HepG2 (cell line): ENCODE data around the gene FOLR2. TPM values are rescaled to one million over a fixed set of nuclear protein-coding genes. Genes with fewer than 3 reads are reported as not detected.
A peak's percentile ranks its signal among the peaks of the same experiment; 100 is the strongest.

ENCODE experiments used
- ATAC-seq: fragments of 200-7000 bp; cut with Tn5 transposase; 3 replicates; pipeline ENCODE4 v1.9.1; 2020; ENCODE audit warnings: mild to moderate bottlenecking, moderate library complexity
- BruUV-seq: library from RNA; stranded (reverse); fragments of 400-500 nt; replicated peaks from 2 replicates; lab custom pipeline; 2021; lab: Mats Ljungman, UMichigan
- CTCF ChIA-PET: fragments of 300-600 bp; formaldehyde crosslinking; extraction: SDS; loops from one replicate; lab custom pipeline; 2021; ENCODE audit warnings: low total read pairs, inconsistent platforms, low intra/inter-chr PET ratio; lab: Yijun Ruan, JAX
- POLR2A ChIA-PET: fragments of 350-600 bp; sonication (Branson Sonifier 250); formaldehyde crosslinking; loops from one replicate; lab custom pipeline; 2020; ENCODE audit warnings: antibody characterized with exemption, inconsistent platforms; lab: Yijun Ruan, JAX
- DNase-seq: peaks from one replicate; pipeline ENCODE4 v3.0.0-alpha.2; 2015; ENCODE audit warnings: low spot score
- FAIRE-seq: peaks from 3 replicates; lab custom pipeline; 2011; peaks lifted over from hg19 to GRCh38; lab: Jason Lieb, UNC
- H2AFZ ChIP-seq: one replicate; pipeline ENCODE4 v1.6.1; 2011; ENCODE audit warnings: low read length, inconsistent platforms
- H3K27ac ChIP-seq: fragments of 300-600 bp; 3 replicates; pipeline ENCODE4 v1.8.0; 2011; ENCODE audit warnings: mixed run types, mild to moderate bottlenecking, mixed read lengths, low read length, inconsistent platforms; ENCODE audit not compliant: insufficient read depth; ENCODE audit errors: extremely low read length
- H3K27me3 ChIP-seq, 2 experiments: fragments of 200-600 bp in 1 of 2; 2 replicates in 1 of 2; 3 replicates in 1 of 2; pipeline versions ENCODE4 v1.6.0 to v1.8.0; 2011; ENCODE audit warnings: low read length in 2 of 2, mild to moderate bottlenecking in 2 of 2, moderate library complexity in 2 of 2, inconsistent platforms in 1 of 2; ENCODE audit not compliant: insufficient read depth in 2 of 2, control insufficient read depth in 1 of 2
- H3K36me3 ChIP-seq, 2 experiments: fragments of 200-600 bp in 1 of 2; replicated peaks in 1 of 2; 2 replicates in 1 of 2; 3 replicates in 1 of 2; pipeline versions ENCODE4 v1.5.1 to v1.8.0; 2011; ENCODE audit warnings: low read length in 2 of 2, inconsistent platforms in 1 of 2; ENCODE audit not compliant: insufficient read depth in 2 of 2, control insufficient read depth in 1 of 2
- H3K4me1 ChIP-seq: 2 replicates; pipeline ENCODE4 v1.5.1; 2012; ENCODE audit warnings: low read length, inconsistent platforms; ENCODE audit not compliant: insufficient read depth
- H3K4me2 ChIP-seq: 2 replicates; pipeline ENCODE4 v1.6.0; 2011; ENCODE audit warnings: low read depth, low read length, inconsistent platforms
- H3K4me3 ChIP-seq, 3 experiments: fragments of 200-600 bp in 1 of 3; sonication (generic), shearing (Covaris generic) in 1 of 3; replicated peaks in 1 of 3; 2 replicates each; pipeline ENCODE4 v1.5.1; 2011 to 2016; ENCODE audit warnings: low read length in 3 of 3, inconsistent platforms in 2 of 3, low read depth in 2 of 3, mild to moderate bottlenecking in 2 of 3, control low read depth in 1 of 3, mixed read lengths in 1 of 3; ENCODE audit not compliant: insufficient read depth in 1 of 3
- H3K79me2 ChIP-seq: one replicate; pipeline ENCODE4 v1.6.1; 2011; ENCODE audit warnings: low read length, inconsistent platforms; ENCODE audit not compliant: insufficient read depth
- H3K9ac ChIP-seq: 2 replicates; pipeline ENCODE4 v1.6.0; 2011; ENCODE audit warnings: mild to moderate bottlenecking, low read depth, low read length, inconsistent platforms; ENCODE audit not compliant: insufficient read depth
- H3K9me3 ChIP-seq: 2 replicates; pipeline ENCODE4 v1.5.1; 2012; ENCODE audit warnings: mild to moderate bottlenecking, low read length
- H4K20me1 ChIP-seq: 2 replicates; pipeline ENCODE4 v1.6.0; 2011; ENCODE audit warnings: inconsistent platforms, mild to moderate bottlenecking, low read length, moderate library complexity; ENCODE audit not compliant: insufficient read depth
- MAFF ChIP-seq: IDR thresholded peaks from 2 replicates; pipeline ENCODE4 v1.6.1; 2011; ENCODE audit warnings: low read depth, low read length, improper control_type of control experiment
- MAFG ChIP-seq: sonication (generic); formaldehyde crosslinking; IDR thresholded peaks from 2 replicates; pipeline ENCODE4 v1.5.1; 2020; ENCODE audit warnings: mild to moderate bottlenecking, missing genetic modification reagents
- MAFK ChIP-seq, 2 experiments: IDR thresholded peaks in 1 of 2; conservative IDR thresholded peaks in 1 of 2; 2 replicates each; pipeline ENCODE4 v1.6.1; 2011; ENCODE audit warnings: improper control_type of control experiment in 2 of 2, low read length in 2 of 2
- MATR3 ChIP-seq: sonication (generic); formaldehyde crosslinking; IDR thresholded peaks from 2 replicates; pipeline ENCODE4 v1.4.0; 2020; ENCODE audit warnings: missing genetic modification reagents
- MLLT10 ChIP-seq: sonication (generic); formaldehyde crosslinking; IDR thresholded peaks from 2 replicates; pipeline ENCODE4 v1.4.0; 2020; ENCODE audit warnings: missing genetic modification reagents
- NFKB2 ChIP-seq: sonication (generic); formaldehyde crosslinking; IDR thresholded peaks from 2 replicates; pipeline ENCODE4 v1.4.0; 2020; ENCODE audit warnings: missing genetic modification reagents, borderline replicate concordance
- SMAD9 ChIP-seq: sonication (generic); formaldehyde crosslinking; IDR thresholded peaks from 2 replicates; pipeline ENCODE4 v1.5.1; 2020; ENCODE audit warnings: mild to moderate bottlenecking, missing genetic modification reagents
- TGIF2 ChIP-seq: IDR thresholded peaks from 2 replicates; pipeline ENCODE4 v1.6.1; 2016; ENCODE audit warnings: control low read depth, missing compliant biosample characterization
- ZMAT5 ChIP-seq: sonication (generic); formaldehyde crosslinking; IDR thresholded peaks from 2 replicates; pipeline ENCODE4 v1.5.0; 2020; ENCODE audit warnings: mild to moderate bottlenecking, low read depth, missing genetic modification reagents, borderline replicate concordance
- ZNF44 ChIP-seq: sonication (generic); formaldehyde crosslinking; IDR thresholded peaks from 2 replicates; pipeline ENCODE4 v1.5.1; 2020; ENCODE audit warnings: mild to moderate bottlenecking, missing genetic modification reagents
- ZNF768 ChIP-seq: sonication (generic); formaldehyde crosslinking; IDR thresholded peaks from 2 replicates; pipeline ENCODE4 v1.4.0; 2020; ENCODE audit warnings: missing genetic modification reagents
- WGBS: methylation state at CpG from one replicate; pipeline ENCODE4 v1.1.6; 2017; ENCODE audit warnings: low lambda C conversion rate; 5-methylcytosine and 5-hydroxymethylcytosine counted together
- in situ Hi-C: cut with HindIII; loops from 2 replicates; pipeline ENCODE4 v1.10.0; 2017; ENCODE audit warnings: low pct_unique_long_range_greater_than_20kb; ENCODE audit not compliant: extremely low pct_ligation_motif_present
- intact Hi-C: fragments of 100-400 bp; cut with micrococcal nuclease; formaldehyde crosslinking; loops from one replicate; pipeline ENCODE4 v1.10.0; 2022; ENCODE audit not compliant: unreplicated experiment
- polyA plus RNA-seq, 8 experiments: library from polyadenylated mRNA; depleted of rRNA in 3 of 8; stranded (reverse) in 7 of 8; unstranded in 1 of 8; fragments of >200 nt; fragmentation: Illumina TruSeq in 4 of 8; extraction: Trizol in 4 of 8; gene quantifications; 2 replicates each; pipeline versions ENCODE4 v1.2.1 to v1.2.3, GENCODE V29; 2011 to 2016; ENCODE audit warnings: low read depth in 4 of 8, missing spikeins in 1 of 8, mixed read lengths in 1 of 8; ENCODE audit not compliant: insufficient read depth in 1 of 8
- total RNA-seq, 5 experiments: library from RNA; depleted of rRNA; stranded (reverse); fragments of >200 nt; fragmentation: Illumina TruSeq; extraction: Trizol; gene quantifications; 2 replicates each; pipeline ENCODE4 v1.2.3, GENCODE V29; 2016; ENCODE audit warnings: low read depth in 1 of 5

The FOLR2 gene
- total and polyA plus RNA-seq, 2 of the 13 experiments (the other 11 are each of a cell fraction or from before 2014, with no cell fraction given), result 0.09 TPM; not detected in 1

DNA sequence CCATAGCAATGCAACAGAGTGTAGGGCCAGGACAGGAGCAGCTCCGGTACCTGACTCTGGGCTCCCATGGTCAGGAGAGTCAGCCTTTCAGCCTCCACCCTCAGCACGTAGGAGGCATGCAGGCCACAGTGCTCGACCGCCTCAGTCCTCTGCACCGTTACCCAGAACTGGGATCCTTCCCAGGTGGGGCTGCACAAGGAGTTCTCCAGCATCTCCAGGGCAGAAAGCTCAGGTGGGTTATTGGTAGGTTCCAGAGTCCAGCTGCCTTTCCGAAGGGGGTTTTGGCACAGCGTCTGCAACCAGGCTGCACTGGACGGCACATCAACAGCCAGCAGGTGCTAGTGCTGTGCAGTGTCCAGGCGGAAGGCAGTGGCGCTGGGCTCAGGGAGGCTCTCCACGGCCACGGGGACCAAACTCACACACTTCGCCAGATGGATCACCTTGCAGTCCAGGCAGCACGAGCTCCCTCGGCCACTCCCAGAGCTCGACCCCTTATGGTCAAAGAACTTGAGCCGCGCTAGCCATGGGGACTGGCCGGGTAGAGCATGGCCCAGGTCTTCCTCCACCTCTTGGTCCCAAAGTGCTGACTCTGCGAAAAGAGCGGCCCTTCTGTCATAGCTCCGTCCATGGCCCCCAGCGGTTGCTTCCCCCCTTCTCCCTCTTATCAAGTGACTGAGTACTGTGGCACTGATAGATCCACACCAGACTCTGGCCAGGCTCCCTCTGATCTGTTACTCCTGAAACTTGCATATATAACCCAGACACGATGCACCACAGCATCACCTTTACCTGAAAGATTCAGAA lies 34.3 kb downstream of the FOLR2 start:
- Histone ChIP-seq H3K79me2 (no peaks in the 10 kb centered on the region), H2AFZ (no peak overlapping the region), H3K36me3 (no peaks in the 10 kb centered on the region), H3K4me1 (no peaks in the 10 kb centered on the region), H3K4me2 (no peak overlapping the region), H3K9ac (no peak overlapping the region), H3K4me3 (no peak overlapping the region), H3K9me3 (no peaks in the 10 kb centered on the region), H3K27ac (no peak overlapping the region), H4K20me1 (no peaks in the 10 kb centered on the region), H3K27me3 (peaks cover 4 to 59% of the 10 kb centered on the region in 2 experiments; a peak in 4 of 5 replicates)
- no TSS peak for BruUV-seq
- TF ChIP-seq NFKB2 (CRISPR knock-in tag) (no peak), TGIF2 (CRISPR knock-in tag) (no peak), MLLT10 (CRISPR knock-in tag) (no peak), MAFF (peak; percentile 98), MAFG (CRISPR knock-in tag) (peak; percentile 38; the same call in 1 of the 2 replicates), ZNF44 (CRISPR knock-in tag) (no peak), ZMAT5 (no peak), ZNF768 (CRISPR knock-in tag) (peak; percentile 20; the same call in 1 of the 2 replicates), MAFK (conservative IDR thresholded peaks at IDR 0.05 in 1 of 2, IDR thresholded peaks at IDR 0.05 in 1 of 2; ENCODE audit: low read length in 2 of 2) (peak; percentile 97 to 99), MATR3 (CRISPR knock-in tag) (no peak), SMAD9 (CRISPR knock-in tag) (no peak)
- ATAC-seq, result peak; percentile 38; the same call in 2 of the 3 replicates
- ChIA-PET CTCF (no interaction called here), POLR2A (no interaction called here)
- FAIRE-seq, result no peak
- DNase-seq, result no peak
- WGBS, result 67% methylated on average over 7 of the region's 24 CpGs
- in situ Hi-C loops (no loop called here), intact Hi-C loops (no loop called here)
